Activated CD4-positive, CD25-positive, alpha-beta regulatory T cell treated with anti-CD3 and anti-CD28 coated beads, Interleukin-2, amount 50 U/mL, for 72 hours (primary cell): ENCODE data around the gene KAT6B.
"Not testable (repeated sequence)": the region's sequence is repeated elsewhere in the genome, so short reads cannot be mapped to it uniquely, and the experiment has no call there.

Experiments used
- DNase-seq: peaks from one replicate; pipeline ENCODE4 v3.0.0; 2021

The KAT6B gene

GRCh38 chr10:75049316-75050148, 223.1 kb downstream of the KAT6B start:
- DNase-seq = no peak

- DNase-seq = no peak
Observed at GRCh38 chr10:75050149-75050919, 223.9 kb downstream of the KAT6B start.

GRCh38 chr10:75051308-75051707, 224.9 kb downstream of the KAT6B start:
- DNase-seq = no peak

DNA sequence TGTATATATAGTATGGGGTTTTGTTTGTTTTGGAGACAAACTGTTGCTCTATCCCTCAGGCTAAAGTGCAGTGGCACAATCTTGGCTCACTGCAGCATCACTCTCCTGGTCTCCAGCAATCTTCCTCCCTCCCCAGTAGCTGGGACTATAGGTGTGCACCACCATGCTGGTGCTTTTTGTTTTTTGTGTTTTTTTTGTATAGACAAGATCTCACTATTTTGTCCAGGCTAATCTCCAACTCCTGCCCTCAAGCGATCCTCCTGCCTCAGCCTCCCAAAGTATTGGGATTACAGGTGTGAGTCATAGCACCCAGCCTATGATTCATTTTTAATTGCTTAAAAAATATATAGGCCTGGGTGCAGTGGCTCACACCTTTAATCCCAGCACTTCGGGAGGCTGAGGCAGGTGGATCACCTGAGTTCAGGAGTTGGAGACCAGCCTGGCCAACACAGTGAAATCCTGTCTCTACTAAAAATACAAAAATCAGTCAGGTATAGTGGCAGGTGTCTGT, 229.6 kb downstream of the KAT6B start:
- not testable (repeated sequence) for DNase-seq

GRCh38 chr10:75057680-75058079, 231.3 kb downstream of the KAT6B start:
- no peak for DNase-seq

DNA sequence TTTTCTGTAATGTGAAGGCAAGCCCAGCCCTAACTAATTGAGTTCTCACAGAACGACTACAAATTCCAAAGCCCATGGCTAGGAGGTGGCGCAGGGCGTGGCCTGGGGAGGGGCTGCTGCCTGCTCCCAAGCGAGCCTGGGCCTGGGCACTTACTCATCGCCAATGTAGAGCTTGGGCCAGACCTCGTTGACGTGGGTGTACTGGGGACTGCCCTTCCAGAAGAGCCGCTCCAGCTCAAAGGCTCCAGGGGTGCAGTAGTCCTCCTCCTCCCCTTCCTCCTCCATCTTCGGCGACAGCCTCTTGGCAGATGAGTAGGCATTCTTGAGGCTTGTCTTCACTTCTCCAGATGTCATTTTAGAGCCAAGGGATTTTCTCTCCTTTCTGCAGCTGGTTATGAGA, 231.8 kb downstream of the KAT6B start:
- no peak for DNase-seq

GRCh38 chr10:75061709-75062505, 235.5 kb downstream of the KAT6B start:
- no peak for DNase-seq

- DNase-seq = no peak
Observed at GRCh38 chr10:75062506-75063299, 236.3 kb downstream of the KAT6B start.

GRCh38 chr10:75063461-75064230, 237.2 kb downstream of the KAT6B start:
- no peak for DNase-seq

- DNase-seq = no peak
Observed at GRCh38 chr10:75065076-75065475, 238.7 kb downstream of the KAT6B start.

GRCh38 chr10:75066271-75066670, 239.9 kb downstream of the KAT6B start:
- DNase-seq = no peak

DNA sequence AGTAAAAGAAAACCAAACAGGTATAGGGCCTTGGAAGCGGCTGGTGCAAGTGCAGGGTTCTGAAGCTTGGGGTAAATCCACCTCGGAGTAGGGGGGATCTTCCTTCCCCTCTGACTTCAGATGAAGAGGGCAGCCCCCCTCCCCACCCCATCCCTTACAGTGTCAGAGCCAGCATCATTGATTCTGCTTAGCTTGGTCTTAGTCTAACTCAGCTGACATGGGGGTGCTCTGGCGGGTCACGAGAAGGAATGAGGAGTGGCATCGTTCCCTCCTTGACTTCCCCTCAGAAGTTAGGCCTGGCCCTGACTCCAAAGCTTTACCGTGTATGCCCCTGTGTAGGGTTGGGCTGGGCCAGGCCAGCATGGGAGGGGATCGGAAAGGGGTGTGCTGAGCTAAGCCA, 240.9 kb downstream of the KAT6B start:
- DNase-seq = no peak

- DNase-seq = no peak
Observed at GRCh38 chr10:75068523-75068922, 242.1 kb downstream of the KAT6B start.

DNA sequence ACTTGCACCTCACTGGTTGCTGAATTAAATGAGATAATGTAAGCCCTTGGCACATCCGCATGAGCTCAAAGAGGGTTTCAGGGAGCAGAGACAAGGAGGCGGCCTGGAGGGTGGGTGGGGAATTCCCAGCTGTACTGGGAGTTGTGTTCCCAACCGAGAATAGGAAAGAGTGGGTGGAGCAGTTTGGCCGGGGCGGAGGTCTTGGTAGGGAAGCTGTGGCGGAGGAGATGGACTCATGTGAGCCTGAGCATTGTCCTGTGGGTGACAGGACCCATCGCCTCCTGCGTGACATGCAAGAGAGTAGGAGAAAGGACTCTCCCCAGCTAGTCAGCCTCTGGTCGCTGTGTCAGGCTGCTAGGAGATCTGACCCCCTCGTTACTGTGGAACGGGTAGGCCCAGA, 244.1 kb downstream of the KAT6B start:
- DNase-seq = no peak

DNA sequence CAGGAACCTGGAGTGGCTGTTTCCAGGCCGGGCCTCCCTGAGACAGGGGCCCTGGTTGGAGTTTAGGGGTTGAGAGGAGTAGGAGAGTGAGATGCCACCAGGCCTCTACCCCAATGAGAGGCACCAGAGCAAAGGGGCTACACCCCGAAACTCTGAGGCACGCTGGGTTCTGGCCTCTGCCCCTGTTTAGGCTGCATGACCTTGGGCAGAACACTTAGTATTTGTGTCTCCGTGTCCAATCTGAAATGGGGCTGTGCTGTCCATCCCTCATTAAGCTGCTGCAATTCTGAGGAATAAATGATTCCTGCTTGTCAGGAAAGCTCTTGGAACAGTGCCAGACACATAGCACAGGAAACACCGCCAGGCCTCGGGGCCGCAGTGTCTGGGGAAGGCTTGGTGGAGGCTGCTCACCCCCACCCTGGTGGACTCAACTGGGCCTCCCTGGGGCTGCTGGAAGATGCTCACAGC, 244.6 kb downstream of the KAT6B start:
- no peak for DNase-seq

DNA sequence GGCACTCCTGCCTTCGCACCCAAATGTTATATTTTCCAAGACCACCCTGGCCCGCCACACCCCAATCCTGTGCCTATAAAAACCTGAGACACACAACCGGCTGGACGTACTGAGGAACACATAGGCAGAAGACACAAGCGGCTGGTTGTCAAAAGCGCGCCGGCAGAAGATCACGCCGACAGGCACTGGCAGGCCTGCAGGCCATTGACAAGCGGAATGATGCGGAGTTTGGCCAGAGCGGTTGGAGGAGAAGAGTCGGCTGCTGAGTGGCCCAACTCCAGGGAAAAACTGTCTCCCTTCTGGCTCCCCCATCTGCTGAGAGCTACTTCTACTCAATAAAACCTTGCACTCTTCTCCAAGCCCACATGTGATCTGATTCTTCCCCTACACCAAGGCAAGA, 245.4 kb downstream of the KAT6B start:
- no peak for DNase-seq

- DNase-seq = no peak
Observed at GRCh38 chr10:75072727-75073126, 246.3 kb downstream of the KAT6B start.

DNA sequence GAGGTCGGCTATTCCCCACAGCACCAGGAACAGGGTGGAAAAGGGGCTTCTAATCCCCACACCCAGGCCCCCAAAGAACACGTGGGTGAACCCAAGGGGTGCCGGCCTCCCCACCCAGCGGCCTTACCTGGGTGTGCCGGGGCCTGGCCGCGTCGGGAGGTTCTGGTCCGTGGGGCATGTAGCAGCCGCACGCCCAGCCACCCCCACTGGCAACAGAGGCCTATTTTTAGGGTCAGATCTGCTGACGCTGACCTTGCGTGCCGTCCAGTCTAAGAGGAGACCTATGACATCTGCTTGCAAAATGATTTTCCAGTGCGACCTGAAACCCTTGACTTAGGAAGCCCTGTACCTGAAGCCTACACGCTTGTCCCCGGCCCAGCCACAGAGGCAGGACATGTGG, 247.0 kb downstream of the KAT6B start:
- no peak for DNase-seq

GRCh38 chr10:75074711-75075445, 248.5 kb downstream of the KAT6B start:
- no peak for DNase-seq

DNA sequence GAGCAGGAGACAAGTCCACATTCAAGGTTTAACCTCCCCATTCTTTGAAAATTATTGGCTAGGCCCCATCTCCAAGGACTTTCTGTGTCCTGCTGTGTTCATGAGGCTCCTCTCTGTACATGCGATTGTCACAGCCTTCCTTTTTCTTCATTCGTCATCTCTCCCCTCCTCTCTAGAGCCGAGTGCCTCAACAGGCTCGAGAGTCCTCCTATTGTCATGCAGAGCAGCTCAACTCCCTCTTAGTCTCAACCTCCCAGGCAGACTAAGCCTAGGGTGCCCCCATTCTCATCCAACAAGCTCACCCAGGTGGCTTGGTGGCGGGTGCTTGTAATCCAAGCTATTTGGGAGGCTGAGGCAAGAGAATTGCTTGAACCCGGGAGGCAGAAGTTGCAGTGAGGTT, 249.9 kb downstream of the KAT6B start:
- DNase-seq = no peak
